ENCODE results near the gene SUPT4H1. TPM values are rescaled to one million over a fixed set of nuclear protein-coding genes. Genes with fewer than 3 reads are reported as not detected.
"Not testable (repeated sequence)": the region's sequence is repeated elsewhere in the genome, so short reads cannot be mapped to it uniquely, and the experiment has no call there.

Gene SUPT4H1
- total RNA-seq: 10 to 100 TPM; 85.8 to 91.0 TPM

DNA sequence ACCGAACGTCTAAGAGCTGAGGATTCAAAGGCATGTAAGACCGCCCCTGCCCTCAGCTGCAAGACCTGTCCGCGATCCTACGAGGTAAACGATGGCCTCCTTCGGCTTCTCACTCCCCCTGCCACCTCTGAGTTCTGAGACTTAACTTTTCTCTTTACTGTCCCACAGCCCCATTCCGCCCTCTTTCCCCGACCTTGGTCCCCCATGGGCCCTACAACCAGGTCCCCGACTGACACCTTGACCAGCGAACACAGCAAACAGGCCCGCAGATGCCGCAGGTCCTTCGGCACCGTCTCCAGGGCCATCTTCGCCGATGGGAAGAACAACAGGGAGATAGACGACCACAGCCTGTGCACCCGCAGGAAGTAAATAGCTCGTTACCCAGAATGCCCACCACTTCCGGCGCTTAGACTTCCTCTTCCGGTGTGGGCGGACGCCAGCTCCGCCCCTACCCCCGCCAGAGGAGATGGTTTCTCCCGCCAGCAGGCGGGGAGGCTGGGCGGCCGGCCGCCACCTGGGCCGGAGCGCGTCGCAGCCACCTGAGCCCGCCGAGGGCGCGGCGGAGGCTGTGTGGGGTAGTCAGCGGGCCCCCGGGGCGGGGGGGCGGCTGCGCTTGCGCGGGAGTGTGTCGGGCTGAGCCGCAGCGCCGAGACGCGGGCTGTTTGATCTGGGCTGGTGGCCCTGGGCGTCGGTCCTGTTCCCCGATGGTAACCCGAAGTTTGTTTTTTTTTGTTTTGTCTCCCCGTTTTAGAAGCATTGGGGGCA, at the start of gene SUPT4H1:
Gene SUPT4H1, minus strand, starts transcription at position 371 of the 765 bp plus-strand sequence. Its CDS starts 66 bp downstream, at position 305.
- POLR2A ChIA-PET: interaction anchor here (0.6 to 10.7 kb wide), 26 partner anchors 11 to 344 kb away, joined by 3 to 882 read pairs (median 6); partner anchors contain the start of genes HSF5, MKS1, RAD51C and RNF43

GRCh38 chr17:58401287-58401686, 49.3 kb upstream of the SUPT4H1 start:
- DNase-seq: no peak
- POLR2A ChIA-PET: no interaction called here
- no peak overlapping the region for H3K27ac Mint-ChIP-seq
- H3K4me3 Mint-ChIP-seq: no peak overlapping the region
- H3K9me3 Mint-ChIP-seq: no peaks in the 10 kb centered on the region
- peaks cover 5% of the 10 kb centered on the region for H3K27me3 Mint-ChIP-seq
- no peaks in the 10 kb centered on the region for H3K36me3 Mint-ChIP-seq (ENCODE audit: low read depth)
- CTCF ChIA-PET: no interaction called here
- H3K4me1 Mint-ChIP-seq: peaks cover 12% of the 10 kb centered on the region

More for the DNA sequence above, at the start of gene SUPT4H1:
- H3K4me3 Mint-ChIP-seq: peak within 1 kb of the TSS; percentile 100
- CTCF ChIA-PET: interaction anchor here (0.7 to 7.3 kb wide), 16 partner anchors 9 to 66 kb away, joined by 3 to 73 read pairs (median 8); partner anchors contain the start of genes RNF43 and TSPOAP1
- peak; percentile 93 for DNase-seq
- H3K4me1 Mint-ChIP-seq: peaks cover 55% of the 10 kb centered on the region
- H3K27me3 Mint-ChIP-seq: no peaks in the 10 kb centered on the region
- H3K9me3 Mint-ChIP-seq: no peaks in the 10 kb centered on the region
- H3K36me3 Mint-ChIP-seq (ENCODE audit: low read depth): peaks cover 46% of the 10 kb centered on the region
- peak within 1 kb of the TSS; percentile 97 for H3K27ac Mint-ChIP-seq

- peaks cover 12% of the 10 kb centered on the region for H3K4me1 Mint-ChIP-seq
- H3K27me3 Mint-ChIP-seq: peaks cover 3% of the 10 kb centered on the region
- no peak for DNase-seq
- H3K27ac Mint-ChIP-seq: no peak overlapping the region
- ChIA-PET CTCF (interaction anchor here (1.2 to 1.3 kb wide), 3 partner anchors 15 to 84 kb away, joined by 3 to 8 read pairs (median 4); partner anchors contain the start of gene RNF43), POLR2A (no interaction called here)
- no peaks in the 10 kb centered on the region for H3K9me3 Mint-ChIP-seq
- no peak overlapping the region for H3K4me3 Mint-ChIP-seq
- no peaks in the 10 kb centered on the region for H3K36me3 Mint-ChIP-seq (ENCODE audit: low read depth)
Observed at GRCh38 chr17:58400826-58401225, 48.8 kb upstream of the SUPT4H1 start.

DNA sequence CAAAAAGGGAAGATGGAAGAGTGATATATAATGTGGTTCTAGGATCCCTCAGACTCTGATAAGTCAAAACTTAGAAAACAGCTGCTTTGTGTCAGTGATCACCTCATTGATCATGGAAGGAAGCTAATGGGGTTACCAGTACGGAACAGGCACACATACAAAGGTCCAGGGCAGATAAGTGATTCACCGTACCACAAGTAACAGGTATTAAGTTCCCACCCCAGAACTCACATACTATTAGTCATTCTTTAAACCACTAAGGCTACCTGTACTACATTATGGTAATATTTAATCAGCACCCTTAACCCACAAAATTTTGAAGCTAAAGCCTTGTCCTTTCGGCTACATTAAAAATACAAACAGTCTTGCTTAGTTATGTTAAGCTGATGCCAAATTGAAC, 48.0 kb upstream of the SUPT4H1 start:
- Mint-ChIP-seq H3K27me3 (peaks cover 2% of the 10 kb centered on the region), H3K4me3 (no peak overlapping the region), H3K27ac (no peak overlapping the region), H3K36me3 (ENCODE audit: low read depth) (no peaks in the 10 kb centered on the region), H3K9me3 (no peaks in the 10 kb centered on the region), H3K4me1 (peaks cover 12% of the 10 kb centered on the region)
- no peak for DNase-seq
- POLR2A ChIA-PET: interaction anchor here (1.4 kb wide), 1 partner anchor 20 kb away, joined by 3 read pairs; no protein-coding TSS in a partner anchor
- CTCF ChIA-PET: interaction anchor here (0.5 to 1.3 kb wide), 4 partner anchors 15 to 582 kb away, joined by 3 to 8 read pairs (median 4); partner anchors contain the start of gene RNF43

- Mint-ChIP-seq H3K27me3 (peaks cover 2% of the 10 kb centered on the region), H3K36me3 (ENCODE audit: low read depth) (no peaks in the 10 kb centered on the region), H3K27ac (no peak overlapping the region), H3K9me3 (no peaks in the 10 kb centered on the region), H3K4me1 (peaks cover 12% of the 10 kb centered on the region), H3K4me3 (no peak overlapping the region)
- ChIA-PET POLR2A (interaction anchor here (0.6 to 1.4 kb wide), 2 partner anchors 19 to 150 kb away, joined by 3 read pairs; no protein-coding TSS in a partner anchor), CTCF (no interaction called here)
- no peak for DNase-seq
Observed at GRCh38 chr17:58398574-58399266, 46.7 kb upstream of the SUPT4H1 start.

GRCh38 chr17:58397421-58397820, 45.4 kb upstream of the SUPT4H1 start:
- POLR2A ChIA-PET; H3K27ac Mint-ChIP-seq; DNase-seq; H3K9me3 Mint-ChIP-seq; H3K36me3 Mint-ChIP-seq (ENCODE audit: low read depth); H3K27me3 Mint-ChIP-seq; H3K4me3 Mint-ChIP-seq: not testable (repeated sequence)
- H3K4me1 Mint-ChIP-seq: peaks cover 12% of the 10 kb centered on the region
- CTCF ChIA-PET: interaction anchor here (1.5 kb wide), 1 partner anchor 20 kb away, joined by 4 read pairs; the partner anchor contains the start of gene RNF43

DNA sequence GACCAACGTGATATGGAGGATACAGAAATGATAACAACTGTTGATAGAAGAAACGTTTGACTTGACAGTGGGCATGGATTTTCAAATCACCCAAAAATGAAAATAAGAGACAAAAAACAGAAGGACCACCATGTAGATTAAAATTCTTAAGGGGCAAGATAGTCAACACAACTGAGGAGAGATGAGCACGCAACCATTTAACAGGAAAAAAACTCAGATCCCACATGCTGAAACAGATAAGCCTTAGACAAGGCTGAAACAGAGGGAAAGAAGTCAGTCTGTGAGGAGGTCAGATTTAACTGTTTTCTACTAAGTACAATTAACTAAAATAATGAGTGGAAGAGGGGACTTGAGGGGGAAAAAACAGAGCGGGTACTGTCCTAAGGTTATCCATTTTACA, 44.2 kb upstream of the SUPT4H1 start:
- peaks cover 1% of the 10 kb centered on the region for H3K4me1 Mint-ChIP-seq
- no peak overlapping the region for H3K4me3 Mint-ChIP-seq
- no peak for DNase-seq
- ChIA-PET POLR2A (no interaction called here), CTCF (no interaction called here)
- peaks cover 2% of the 10 kb centered on the region for H3K27me3 Mint-ChIP-seq
- H3K27ac Mint-ChIP-seq: no peak overlapping the region
- no peaks in the 10 kb centered on the region for H3K36me3 Mint-ChIP-seq (ENCODE audit: low read depth)
- no peaks in the 10 kb centered on the region for H3K9me3 Mint-ChIP-seq

DNA sequence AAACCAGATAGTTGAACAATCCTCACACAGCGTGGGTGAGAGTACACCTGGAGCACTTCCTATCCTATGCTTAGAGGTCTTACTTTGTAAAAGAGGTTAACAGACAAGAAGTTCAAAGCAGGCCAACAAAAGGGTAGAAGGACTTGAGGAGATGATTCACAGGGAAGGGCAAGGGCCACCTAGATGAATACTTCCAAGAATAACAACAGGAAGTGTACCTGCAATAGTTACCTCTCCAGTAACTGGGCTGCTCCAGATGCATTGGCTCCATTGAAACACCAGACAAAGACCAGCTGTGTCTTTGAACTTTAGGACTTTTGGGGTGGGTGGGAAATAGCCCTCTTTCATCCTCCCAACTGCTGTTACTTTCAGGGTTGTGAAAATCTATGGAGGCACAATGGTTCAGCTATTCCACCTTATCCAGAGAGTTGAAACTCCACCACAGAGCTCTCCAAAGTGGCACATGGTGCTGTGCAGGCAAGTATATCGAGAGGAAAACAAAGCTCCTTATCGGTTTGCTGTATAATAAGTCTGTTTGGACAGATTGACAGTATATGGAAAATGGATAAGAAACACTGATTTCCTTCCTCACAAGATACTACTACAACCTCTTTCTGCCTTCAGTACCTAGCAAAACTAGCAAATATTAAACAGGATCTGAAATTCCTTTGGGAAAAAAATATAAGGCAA, 42.7 kb upstream of the SUPT4H1 start:
- Mint-ChIP-seq H3K27me3 (peaks cover 2% of the 10 kb centered on the region), H3K4me3 (no peak overlapping the region), H3K9me3 (no peaks in the 10 kb centered on the region), H3K27ac (no peak overlapping the region), H3K4me1 (no peaks in the 10 kb centered on the region), H3K36me3 (ENCODE audit: low read depth) (no peaks in the 10 kb centered on the region)
- CTCF ChIA-PET: interaction anchor here (0.6 kb wide), 1 partner anchor 16 kb away, joined by 3 read pairs; no protein-coding TSS in a partner anchor
- POLR2A ChIA-PET: interaction anchor here (0.6 to 1.2 kb wide), 2 partner anchors 57 to 67 kb away, joined by 3 read pairs; no protein-coding TSS in a partner anchor
- no peak for DNase-seq

- DNase-seq: no peak
- Mint-ChIP-seq H3K4me1 (peaks cover 3% of the 10 kb centered on the region), H3K27ac (no peak overlapping the region), H3K4me3 (no peak overlapping the region), H3K36me3 (ENCODE audit: low read depth) (no peaks in the 10 kb centered on the region), H3K9me3 (no peaks in the 10 kb centered on the region), H3K27me3 (peaks cover 2% of the 10 kb centered on the region)
- ChIA-PET POLR2A (interaction anchor here (1.2 kb wide), 1 partner anchor 39 kb away, joined by 3 read pairs; the partner anchor contains the start of gene SUPT4H1), CTCF (no interaction called here)
Observed at GRCh38 chr17:58391302-58391984, 39.4 kb upstream of the SUPT4H1 start.

GRCh38 chr17:58390884-58391283, 38.9 kb upstream of the SUPT4H1 start:
- ChIA-PET CTCF (interaction anchor here (1.2 kb wide), 1 partner anchor 87 kb away, joined by 3 read pairs; no protein-coding TSS in a partner anchor), POLR2A (interaction anchor here (1.2 kb wide), 1 partner anchor 38 kb away, joined by 3 read pairs; the partner anchor contains the start of gene SUPT4H1)
- H3K36me3 Mint-ChIP-seq (ENCODE audit: low read depth): no peaks in the 10 kb centered on the region
- peaks cover 3% of the 10 kb centered on the region for H3K4me1 Mint-ChIP-seq
- peaks cover 2% of the 10 kb centered on the region for H3K27me3 Mint-ChIP-seq
- no peak overlapping the region for H3K27ac Mint-ChIP-seq
- DNase-seq: no peak
- no peak overlapping the region for H3K4me3 Mint-ChIP-seq
- H3K9me3 Mint-ChIP-seq: no peaks in the 10 kb centered on the region

DNA sequence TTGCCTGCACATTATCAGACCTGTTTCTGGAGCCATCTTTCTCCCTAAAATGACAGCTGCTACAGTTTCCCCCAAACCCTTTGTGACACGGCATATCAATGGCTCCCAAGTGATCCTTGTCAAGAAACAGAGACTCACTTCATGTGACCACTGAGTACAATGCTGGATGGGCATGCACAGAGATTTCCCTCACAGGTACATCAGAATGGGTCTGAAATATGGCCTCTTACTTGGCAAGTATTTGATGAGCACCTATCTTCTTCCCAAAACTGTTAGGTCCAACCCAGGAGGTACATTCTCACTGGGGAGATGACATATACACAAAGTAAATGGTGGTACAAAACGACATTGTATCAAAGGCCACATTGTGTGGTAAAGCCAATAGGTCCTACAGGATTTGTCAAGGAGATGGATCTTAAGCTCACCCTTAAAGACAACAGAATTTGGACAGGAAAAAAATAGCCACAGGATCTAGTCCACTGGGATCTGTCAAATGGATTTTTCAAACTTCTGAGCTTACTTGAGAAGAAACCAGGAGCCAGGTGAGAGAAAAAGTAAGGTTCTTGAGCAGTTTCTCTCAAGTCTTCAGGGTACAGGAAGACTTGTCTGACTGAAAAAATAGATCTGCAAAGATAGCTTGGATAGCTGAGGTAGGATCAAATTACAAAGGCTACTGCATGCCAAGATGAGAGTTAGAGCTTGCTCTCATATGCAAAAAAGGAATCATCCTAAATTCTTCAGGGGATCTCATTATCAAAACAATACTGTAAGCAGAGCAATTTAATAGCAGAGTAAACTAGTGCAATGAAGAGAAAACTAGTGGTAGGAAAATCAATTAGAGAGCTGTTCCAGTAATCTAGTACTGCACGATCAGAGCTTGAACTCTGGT, 36.5 kb upstream of the SUPT4H1 start:
- no peak for DNase-seq
- CTCF ChIA-PET: interaction anchor here (0.6 to 1.7 kb wide), 3 partner anchors 29 to 139 kb away, joined by 3 to 4 read pairs (median 3); no protein-coding TSS in a partner anchor
- Mint-ChIP-seq H3K27me3 (peaks cover 2% of the 10 kb centered on the region), H3K27ac (no peak overlapping the region), H3K9me3 (no peaks in the 10 kb centered on the region), H3K36me3 (ENCODE audit: low read depth) (no peaks in the 10 kb centered on the region), H3K4me1 (peaks cover 8% of the 10 kb centered on the region), H3K4me3 (no peak overlapping the region)
- POLR2A ChIA-PET: interaction anchor here (2.1 kb wide), 1 partner anchor 51 kb away, joined by 4 read pairs; no protein-coding TSS in a partner anchor
